ENCODE data around the gene AUTS2.

Gene AUTS2

DNA sequence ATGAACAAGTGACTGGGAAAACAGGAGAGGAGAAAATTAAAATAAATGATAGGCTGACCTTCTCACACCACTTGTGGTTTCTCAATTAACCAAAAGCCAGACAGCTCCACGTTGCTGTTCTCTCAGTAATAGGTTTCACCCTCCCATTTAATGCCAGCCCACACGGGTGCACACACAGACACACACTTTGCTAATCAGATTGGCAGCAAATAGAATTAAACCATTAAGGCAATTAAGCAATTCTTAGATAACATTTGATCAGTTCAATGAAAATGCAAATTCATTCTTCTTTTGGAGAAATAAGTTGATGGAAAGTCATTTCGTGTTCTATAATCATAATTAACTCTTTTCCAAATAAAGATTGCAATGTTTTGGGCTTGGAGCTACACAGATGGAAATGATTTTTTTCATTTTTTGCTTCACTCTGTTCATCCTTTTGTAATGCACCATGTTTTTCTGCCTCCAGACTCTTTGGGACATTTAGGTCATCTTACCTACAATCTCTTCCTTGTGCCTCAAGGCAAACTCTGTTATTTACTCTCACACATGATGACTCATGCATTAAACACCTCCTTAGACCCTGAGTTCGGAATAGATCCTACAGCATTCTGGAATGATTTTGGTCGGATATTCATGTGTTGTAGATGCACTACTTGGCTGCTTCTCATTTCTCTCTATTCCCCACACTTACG lies 700.7 kb downstream of the AUTS2 start:
- no peak for TF ChIP-seq CTCF (IDR thresholded peaks at IDR 0.05)

DNA sequence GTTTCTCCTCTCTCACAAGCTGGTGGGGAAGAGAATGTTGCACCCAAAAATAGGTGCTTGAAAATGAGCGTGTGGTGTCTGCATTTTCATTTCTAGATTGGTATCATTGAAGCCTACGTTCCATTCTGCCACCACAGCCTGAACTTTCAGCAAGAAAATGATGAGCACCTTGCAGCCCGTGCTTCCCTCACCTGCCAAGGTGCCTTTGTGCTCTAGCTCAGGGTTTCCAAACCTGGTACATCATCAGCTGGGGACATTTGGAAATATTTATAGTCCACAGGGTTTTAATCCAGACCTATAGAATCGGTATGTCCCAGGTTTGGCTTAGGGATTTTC lies 701.2 kb downstream of the AUTS2 start:
- no peak for TF ChIP-seq CTCF (IDR thresholded peaks at IDR 0.05)

DNA sequence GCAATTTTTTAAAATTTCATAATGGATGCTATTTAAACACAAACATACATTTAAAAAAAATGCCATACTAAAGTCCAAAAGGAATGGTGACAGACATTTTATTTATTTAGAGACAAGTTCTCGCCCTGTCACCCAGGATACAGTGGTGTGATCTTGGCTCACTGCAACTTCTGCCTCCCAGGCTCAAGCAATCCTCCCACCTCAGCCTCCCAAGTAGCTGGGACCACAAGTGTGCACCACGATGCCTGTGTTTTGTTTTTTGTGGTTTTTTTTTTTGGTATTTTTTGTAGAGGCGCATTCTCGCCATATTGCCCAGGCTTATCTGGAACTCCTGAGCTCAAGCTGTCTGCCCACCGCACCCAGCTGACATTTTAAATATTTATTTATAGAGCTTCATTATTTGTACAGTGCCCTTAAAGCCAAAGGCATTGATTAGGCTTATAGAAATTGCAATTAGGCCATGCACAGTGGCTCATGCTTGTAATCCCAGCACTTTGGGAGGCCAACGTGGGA lies 703.5 kb downstream of the AUTS2 start:
- no peak for TF ChIP-seq CTCF (IDR thresholded peaks at IDR 0.05)

GRCh38 chr7:70303309-70303708 lies 705.0 kb downstream of the AUTS2 start:
- no peak for TF ChIP-seq CTCF (IDR thresholded peaks at IDR 0.05)

- no peak for TF ChIP-seq CTCF (IDR thresholded peaks at IDR 0.05)
Observed at GRCh38 chr7:70303780-70304179, 705.5 kb downstream of the AUTS2 start.

- TF ChIP-seq CTCF (IDR thresholded peaks at IDR 0.05): no peak
Observed at GRCh38 chr7:70306173-70306572, 707.9 kb downstream of the AUTS2 start.

DNA sequence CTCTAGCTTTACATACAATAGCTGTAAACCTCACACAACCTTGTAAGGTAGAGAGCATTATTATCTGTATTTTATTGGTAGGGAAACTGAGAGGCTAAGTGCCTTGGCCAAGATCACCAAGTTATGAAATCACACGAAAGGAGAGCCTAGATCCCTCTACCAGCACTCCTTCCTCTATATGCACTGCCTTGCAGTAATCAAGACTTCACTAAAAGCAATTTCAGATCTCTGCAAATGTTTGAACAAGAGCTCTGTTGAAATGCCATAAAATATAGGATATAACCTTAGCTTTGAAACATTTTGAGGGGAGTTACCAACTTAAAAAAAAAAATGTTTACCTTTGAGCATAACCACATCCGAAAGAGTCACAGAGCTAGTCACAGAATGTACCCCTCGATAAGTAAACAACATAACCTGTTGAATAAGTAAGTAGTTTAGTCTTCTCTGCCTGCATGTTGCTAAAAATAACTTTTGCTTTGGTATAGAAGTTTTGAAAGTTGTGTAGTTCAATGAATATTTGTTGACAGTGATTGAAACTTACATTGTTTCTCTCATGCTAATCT lies 709.4 kb downstream of the AUTS2 start:
- no peak for TF ChIP-seq CTCF (IDR thresholded peaks at IDR 0.05)

Measured in LNCAP (cell line).